Fibroblast of lung (primary cell): ENCODE results near the gene EXTL2.

Source experiments
- EZH2 ChIP-seq: IDR thresholded peaks from 2 replicates; pipeline ENCODE4 v1.5.1; 2012; ENCODE audit warnings: low read length, control low read depth, mild to moderate bottlenecking; ENCODE audit errors: missing control alignments
- TF ChIP-seq, protein P1 (sequence below), 2 donors: IDR thresholded peaks in 1 of 2; conservative IDR thresholded peaks in 1 of 2; 1 replicate in 1 of 2; 2 replicates in 1 of 2; pipeline ENCODE4 v1.5.1; 2011 to 2012; ENCODE audit warnings: low read length in 2 of 2, control low read depth in 1 of 2, inconsistent platforms in 1 of 2, low read depth in 1 of 2, mild to moderate bottlenecking in 1 of 2

DNA sequence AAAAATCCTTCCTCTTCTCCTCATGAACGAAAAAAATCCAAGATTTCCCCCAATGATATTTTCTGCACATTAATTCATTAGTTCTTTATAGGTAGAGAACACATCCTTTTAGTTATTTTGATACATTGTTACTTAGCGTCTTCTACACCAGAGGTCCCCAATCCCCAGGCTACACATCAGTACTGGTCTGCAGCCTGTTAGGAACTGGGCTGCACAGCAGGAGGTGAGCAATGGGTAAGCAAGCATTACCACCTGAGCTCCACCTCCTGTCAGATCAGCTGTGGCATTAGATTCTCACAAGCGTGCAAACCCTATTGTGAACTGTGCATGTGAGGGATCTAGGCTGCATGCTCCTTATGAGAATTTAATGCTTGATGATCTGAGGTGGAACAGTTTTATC lies 13.0 kb downstream of the EXTL2 start:
- TF ChIP-seq, protein P1, sequence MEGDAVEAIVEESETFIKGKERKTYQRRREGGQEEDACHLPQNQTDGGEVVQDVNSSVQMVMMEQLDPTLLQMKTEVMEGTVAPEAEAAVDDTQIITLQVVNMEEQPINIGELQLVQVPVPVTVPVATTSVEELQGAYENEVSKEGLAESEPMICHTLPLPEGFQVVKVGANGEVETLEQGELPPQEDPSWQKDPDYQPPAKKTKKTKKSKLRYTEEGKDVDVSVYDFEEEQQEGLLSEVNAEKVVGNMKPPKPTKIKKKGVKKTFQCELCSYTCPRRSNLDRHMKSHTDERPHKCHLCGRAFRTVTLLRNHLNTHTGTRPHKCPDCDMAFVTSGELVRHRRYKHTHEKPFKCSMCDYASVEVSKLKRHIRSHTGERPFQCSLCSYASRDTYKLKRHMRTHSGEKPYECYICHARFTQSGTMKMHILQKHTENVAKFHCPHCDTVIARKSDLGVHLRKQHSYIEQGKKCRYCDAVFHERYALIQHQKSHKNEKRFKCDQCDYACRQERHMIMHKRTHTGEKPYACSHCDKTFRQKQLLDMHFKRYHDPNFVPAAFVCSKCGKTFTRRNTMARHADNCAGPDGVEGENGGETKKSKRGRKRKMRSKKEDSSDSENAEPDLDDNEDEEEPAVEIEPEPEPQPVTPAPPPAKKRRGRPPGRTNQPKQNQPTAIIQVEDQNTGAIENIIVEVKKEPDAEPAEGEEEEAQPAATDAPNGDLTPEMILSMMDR (conservative IDR thresholded peaks at IDR 0.05 in 1 of 2, IDR thresholded peaks at IDR 0.05 in 1 of 2; ENCODE audit: low read depth in 1 of 2, low read length in 2 of 2) = no peak
- TF ChIP-seq EZH2 = no peak
